ENCODE results near the gene CAP2.

DNA sequence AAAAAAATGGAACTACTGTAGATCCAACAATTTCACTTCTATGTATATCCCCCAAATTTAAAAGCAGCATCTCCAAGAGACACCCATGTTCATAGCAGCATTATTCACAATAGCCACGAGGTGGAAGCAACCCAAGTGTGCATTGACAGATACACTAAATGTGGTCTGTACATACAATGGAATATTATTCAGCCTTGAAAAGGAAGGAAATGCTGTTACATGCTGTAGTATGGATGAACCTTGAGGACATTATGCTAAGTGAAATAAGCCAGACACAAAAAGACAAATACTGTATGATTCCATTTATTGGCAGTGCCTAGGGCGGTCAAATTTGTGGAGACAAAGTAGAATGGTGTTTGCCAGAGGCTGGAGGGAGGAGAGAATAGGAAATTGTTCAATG is 34.2 kb downstream of the CAP2 start:
- TF ChIP-seq, protein P1, sequence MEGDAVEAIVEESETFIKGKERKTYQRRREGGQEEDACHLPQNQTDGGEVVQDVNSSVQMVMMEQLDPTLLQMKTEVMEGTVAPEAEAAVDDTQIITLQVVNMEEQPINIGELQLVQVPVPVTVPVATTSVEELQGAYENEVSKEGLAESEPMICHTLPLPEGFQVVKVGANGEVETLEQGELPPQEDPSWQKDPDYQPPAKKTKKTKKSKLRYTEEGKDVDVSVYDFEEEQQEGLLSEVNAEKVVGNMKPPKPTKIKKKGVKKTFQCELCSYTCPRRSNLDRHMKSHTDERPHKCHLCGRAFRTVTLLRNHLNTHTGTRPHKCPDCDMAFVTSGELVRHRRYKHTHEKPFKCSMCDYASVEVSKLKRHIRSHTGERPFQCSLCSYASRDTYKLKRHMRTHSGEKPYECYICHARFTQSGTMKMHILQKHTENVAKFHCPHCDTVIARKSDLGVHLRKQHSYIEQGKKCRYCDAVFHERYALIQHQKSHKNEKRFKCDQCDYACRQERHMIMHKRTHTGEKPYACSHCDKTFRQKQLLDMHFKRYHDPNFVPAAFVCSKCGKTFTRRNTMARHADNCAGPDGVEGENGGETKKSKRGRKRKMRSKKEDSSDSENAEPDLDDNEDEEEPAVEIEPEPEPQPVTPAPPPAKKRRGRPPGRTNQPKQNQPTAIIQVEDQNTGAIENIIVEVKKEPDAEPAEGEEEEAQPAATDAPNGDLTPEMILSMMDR (IDR thresholded peaks at IDR 0.05 in 8 of 11, conservative IDR thresholded peaks at IDR 0.05 in 3 of 11): no peak
- TF ChIP-seq POLR2A (IDR thresholded peaks at IDR 0.05): no peak
- no peak for TF ChIP-seq POLR2AphosphoS5 (IDR thresholded peaks at IDR 0.05)
